Measurements from ENCODE around the gene POLE. TPM values are rescaled to one million over a fixed set of nuclear protein-coding genes. Genes with fewer than 3 reads are reported as not detected.

Gene POLE
- total RNA-seq, 1 donor from 2014 or later, result 10.3 TPM

DNA sequence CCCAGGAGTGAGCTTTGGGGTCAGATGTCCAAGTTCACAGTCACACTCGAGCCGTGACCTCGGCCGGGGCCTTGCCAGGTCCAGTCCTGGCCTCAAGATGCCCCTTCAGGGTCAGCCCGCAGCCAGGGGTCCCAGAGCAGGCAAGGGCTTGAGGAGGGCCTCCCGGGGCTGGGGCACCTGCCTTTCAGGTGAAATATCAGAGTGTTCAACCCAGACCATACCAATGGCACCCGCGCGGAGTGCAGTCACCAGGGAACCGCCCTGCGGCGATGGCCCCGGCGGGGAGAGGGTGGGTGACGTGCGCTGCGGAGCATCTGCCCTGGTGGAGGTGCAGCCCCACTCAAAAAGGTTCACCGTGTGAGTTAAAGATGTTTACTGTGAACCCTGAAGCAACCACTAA lies 93.6 kb downstream of the POLE start:
- ATAC-seq (ENCODE audit: poor library complexity) (no peak), DNase-seq (no peak)
- intact Hi-C loops (cut with DNase I), result no loop called here

DNA sequence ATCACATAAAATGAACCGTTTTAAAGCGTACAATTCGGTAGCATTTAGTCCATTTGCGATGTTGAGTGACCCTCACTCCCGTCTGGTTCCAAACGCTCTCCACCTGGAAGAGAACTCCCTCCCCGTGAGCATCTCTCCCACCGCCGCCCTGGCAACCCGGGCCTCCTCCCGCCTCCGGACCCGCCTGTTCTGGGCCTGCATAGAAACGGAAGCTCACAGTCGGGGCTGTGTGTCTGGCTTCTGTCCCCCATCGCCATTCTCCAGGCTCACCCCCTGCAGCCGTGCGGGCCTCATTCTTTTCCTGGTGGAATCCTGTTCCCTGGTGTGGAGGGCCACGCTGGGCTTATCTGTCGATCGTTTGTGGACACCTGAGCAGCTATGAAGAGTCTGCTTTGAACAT lies 94.1 kb downstream of the POLE start:
- ATAC-seq (ENCODE audit: poor library complexity) (no peak), DNase-seq (no peak)
- intact Hi-C loops (cut with DNase I), result no loop called here

DNA sequence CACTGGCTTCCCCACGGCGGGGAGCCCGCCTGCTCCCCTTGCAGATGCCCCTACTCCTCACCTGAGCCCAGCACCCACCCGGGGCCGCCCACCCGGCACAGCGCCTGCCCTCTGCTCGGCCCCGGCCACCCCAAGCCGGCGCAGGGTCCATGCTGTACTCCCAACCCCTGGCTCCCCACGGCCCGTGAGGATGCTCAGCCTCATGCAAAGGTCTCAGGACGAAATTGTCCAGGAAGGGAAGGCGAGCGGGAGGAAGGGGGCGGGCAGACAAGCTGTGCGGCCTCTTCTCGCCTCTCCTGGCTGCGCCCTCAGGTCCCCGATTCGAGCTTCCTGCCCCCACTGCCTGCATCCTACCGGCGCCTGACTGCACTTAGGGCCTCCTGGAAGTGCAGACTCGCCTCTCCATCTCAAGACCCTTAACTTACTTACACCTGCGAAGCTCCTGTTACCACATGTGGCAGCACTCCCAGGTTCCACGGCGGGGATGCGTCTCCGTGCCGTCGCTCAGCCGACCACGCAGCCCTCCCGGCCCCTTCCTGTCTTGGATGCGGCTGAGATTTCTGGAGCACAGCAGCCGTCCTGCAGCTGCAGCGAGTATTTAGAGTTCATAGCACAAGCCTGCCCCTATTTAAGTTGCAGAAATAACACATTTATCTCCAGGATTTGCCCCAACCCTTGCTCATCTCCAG lies 94.7 kb downstream of the POLE start:
- intact Hi-C loops (cut with DNase I), result no loop called here
- DNase-seq (no peak), ATAC-seq (ENCODE audit: poor library complexity) (no peak)

DNA sequence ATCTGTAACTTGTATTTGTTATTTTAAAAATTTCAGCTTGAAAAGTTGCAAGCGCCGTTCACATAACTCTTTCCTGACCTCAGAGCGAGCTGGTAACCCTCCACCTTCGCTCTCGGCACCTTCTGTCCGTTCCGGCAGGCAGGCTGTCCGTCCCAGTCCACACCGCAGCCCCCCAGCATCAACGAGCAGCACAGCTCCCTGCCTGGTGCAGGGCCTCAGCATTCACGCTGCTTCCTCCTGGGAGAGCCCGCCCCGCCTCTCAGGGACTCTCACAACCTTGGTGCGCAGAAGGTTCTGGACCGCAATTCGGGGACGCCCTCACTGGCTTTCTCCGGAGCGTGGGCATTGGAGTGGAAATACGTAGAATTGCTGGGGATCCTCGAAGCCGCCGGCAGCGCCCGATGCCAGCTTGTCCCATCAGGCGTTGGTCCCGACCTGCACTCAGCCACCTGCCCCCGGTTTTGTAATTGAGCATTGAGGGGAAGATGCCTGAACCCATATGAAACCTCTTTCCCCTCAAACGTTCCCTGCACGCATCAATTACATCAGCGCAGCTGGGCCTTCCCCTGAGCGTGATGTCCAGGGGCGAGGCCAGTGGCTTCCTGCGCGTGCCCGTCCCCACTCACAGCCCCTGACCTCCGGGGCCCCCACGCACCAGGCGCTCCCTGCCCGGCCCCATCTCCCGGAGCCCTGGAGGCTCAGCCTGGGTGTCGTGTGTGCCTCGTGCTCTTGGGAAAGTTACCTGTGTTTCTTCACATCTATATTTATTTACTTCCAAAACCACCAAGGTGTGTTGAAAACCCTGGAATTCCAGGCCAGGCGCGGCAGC lies 95.8 kb downstream of the POLE start:
- no peak for ATAC-seq (ENCODE audit: poor library complexity)
- DNase-seq, result no peak
- intact Hi-C loops (cut with DNase I), result no loop called here

DNA sequence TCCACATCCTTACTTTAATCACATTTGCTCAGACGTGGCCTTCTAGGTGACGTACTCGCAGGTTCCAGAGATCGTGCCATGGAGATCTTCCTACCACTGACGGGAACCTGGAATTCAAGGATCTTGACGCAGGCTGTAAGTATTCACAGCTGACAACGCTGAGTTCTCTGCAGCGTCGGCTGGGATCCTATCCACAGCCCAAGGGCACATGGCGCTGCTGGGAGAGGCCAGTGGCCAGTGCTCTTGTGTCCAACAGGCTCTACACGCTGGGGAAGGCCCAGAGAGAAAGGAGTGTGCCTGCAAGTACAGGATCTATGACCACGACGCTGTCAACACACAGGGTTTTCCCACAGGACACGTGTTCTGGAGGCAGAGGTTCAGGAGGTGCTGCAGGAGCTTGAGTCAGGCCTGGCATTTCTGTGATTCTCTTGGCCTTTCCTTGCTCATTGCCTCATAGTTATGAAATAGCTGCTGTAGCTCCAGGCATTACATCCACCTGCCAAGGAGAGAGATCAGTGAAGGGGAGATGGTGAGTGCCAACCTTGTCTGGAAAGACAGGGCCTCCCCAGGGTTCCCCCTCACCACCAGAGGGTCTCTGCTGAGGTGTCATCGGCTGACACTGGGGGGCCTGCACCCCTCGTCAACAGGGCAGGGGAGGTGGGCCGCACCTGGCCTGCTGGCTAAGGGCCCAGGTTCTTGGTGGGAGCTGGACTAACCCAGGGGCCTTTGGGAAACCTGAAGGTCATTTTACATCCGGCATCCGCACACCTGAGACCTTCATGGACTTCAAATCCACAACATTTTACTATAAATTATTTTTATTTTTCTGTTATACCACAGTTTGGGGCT lies 98.1 kb downstream of the POLE start:
- intact Hi-C loops (cut with DNase I), result no loop called here
- DNase-seq, result no peak
- ATAC-seq (ENCODE audit: poor library complexity), result no peak

DNA sequence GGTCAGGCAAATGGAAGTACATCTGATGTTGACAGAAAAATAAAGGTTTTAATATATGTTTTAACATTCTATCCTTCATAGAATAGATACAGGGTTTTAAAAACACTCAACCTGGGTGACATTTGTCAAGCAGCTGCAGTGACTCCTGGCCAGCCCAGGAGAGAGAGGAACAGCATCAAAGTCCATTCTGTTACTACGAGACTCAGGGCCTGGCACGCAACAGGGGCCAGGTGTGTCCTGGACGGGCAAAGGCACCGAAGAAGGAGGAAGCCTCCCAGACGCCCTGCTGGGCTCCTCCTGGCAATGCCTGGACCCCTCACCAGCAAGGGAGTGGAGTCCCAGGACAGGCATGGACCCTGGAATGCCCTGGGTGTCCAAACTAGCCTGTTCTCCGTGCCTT lies 98.8 kb downstream of the POLE start:
- no peak for DNase-seq
- ATAC-seq (ENCODE audit: poor library complexity), result no peak
- intact Hi-C loops (cut with DNase I), result no loop called here

DNA sequence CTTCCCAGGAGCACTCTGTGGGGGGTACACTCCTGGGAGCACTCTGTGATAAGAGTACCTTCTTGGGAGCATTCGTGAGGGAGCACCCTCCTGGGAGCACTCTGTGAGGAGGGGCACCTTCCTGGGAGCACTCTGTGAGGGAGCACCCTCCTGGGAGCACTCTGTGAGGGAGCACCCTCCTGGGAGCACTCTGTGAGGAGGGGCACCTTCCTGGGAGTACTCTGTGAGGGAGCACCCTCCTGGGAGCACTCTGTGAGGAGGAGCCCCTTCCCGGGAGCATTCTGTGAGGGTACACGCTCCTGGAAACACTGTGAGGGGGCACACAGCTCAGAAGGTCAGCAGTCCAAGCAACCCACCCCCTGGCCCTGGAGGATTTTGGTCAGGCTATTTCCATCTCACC lies 99.4 kb downstream of the POLE start:
- intact Hi-C loops (cut with DNase I), result no loop called here
- no peak for ATAC-seq (ENCODE audit: poor library complexity)
- no peak for DNase-seq

DNA sequence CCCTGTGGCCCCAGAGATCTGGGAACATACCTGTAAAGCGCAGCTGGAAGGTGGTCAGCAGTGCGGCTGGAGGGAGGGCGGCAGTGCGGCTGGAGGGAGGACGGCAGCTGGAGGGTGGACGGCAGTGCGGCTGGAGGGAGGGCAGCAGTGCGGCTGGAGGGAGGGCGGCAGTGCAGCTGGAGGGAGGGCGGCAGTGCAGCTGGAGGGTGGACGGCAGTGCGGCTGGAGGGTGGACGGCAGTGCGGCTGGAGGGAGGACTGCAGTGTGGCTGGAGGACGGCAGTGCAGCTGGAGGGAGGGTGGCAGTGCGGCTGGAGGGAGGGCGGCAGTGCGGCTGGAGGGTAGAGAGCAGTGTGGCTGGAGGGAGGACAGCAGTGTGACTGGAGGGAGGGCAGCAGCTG lies 100.2 kb downstream of the POLE start:
- intact Hi-C loops (cut with DNase I), result no loop called here
- DNase-seq, result no peak
- no peak for ATAC-seq (ENCODE audit: poor library complexity)

DNA sequence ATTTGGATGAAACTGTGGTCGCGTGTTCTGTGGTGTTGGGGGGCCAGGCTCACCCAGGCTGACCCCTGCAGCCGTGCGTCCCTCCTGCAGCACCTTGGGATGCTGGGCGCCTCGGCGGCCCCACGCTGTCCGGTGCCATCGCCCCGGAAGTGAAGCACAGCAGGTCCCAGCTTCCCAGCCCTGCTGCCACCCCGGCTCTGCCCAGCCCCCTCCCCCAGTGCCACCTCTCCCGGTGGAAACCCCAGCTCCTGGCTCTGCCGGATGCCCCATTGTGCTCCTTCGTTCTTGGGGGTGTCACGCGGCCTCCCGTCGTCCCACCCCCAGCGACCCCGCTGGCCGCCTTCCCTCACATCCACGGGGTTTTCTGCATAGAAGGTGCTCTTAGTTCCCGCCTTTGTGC lies 102.0 kb downstream of the POLE start:
- no peak for DNase-seq
- intact Hi-C loops (cut with DNase I), result no loop called here
- ATAC-seq (ENCODE audit: poor library complexity), result no peak

DNA sequence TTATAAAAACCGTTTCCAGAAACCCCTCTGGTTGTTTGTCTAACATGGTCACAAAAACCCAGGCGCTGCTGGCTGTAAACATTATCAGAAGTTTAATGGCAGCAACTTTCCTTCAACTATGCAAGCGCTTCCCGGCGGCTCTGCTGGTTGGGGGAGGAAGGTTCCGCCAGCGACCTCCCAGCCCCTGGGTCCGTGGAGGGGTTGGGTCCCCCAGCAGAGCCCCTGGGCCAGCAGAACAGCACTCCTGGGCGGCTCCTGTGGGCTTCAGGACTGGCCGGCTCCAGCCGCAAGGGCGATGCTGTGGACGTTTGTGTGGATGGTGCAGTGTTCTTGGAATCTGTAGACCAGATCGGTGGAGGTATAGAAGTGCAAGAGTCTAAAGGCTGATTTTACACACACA lies 102.7 kb downstream of the POLE start:
- intact Hi-C loops (cut with DNase I), result no loop called here
- no peak for ATAC-seq (ENCODE audit: poor library complexity)
- no peak for DNase-seq

DNA sequence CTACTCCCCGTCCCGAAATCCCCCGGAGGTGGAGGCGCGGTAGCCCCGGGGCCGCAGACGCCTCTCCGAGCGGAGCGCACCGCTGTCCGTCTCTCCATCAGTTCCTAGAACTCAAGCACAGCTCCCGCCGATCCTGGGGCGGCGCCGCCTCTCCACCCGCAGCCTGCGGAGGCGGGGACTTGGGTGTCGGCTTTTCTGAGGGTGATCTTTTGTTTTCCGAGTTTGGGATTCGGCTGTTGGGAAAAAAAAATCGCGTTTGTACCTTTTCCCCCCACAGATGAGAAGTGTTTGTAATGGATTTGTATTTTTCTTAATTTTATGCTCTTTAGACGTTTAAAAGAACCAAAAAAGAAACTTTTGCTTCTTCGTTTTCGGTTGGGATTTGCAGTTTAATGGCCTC lies 103.4 kb downstream of the POLE start:
- intact Hi-C loops (cut with DNase I), result no loop called here
- no peak for DNase-seq
- no peak for ATAC-seq (ENCODE audit: poor library complexity)

DNA sequence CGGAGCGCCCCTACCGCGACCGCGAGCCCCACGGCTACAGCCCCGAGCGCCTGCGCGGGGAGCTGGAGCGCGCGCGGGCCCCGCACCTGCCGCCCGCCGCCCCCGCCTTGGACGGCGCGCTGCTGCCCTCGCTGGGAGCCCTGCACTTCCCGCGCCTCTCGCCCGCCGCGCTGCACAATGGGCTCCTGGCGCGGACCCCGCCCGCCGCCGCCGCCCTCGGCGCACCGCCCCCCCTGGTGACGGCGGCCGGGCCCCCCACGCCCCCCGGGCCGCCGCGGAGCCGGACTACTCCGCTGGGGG lies 103.8 kb downstream of the POLE start:
- ATAC-seq (ENCODE audit: poor library complexity) (no peak), DNase-seq (no peak)
- intact Hi-C loops (cut with DNase I), result no loop called here

DNA sequence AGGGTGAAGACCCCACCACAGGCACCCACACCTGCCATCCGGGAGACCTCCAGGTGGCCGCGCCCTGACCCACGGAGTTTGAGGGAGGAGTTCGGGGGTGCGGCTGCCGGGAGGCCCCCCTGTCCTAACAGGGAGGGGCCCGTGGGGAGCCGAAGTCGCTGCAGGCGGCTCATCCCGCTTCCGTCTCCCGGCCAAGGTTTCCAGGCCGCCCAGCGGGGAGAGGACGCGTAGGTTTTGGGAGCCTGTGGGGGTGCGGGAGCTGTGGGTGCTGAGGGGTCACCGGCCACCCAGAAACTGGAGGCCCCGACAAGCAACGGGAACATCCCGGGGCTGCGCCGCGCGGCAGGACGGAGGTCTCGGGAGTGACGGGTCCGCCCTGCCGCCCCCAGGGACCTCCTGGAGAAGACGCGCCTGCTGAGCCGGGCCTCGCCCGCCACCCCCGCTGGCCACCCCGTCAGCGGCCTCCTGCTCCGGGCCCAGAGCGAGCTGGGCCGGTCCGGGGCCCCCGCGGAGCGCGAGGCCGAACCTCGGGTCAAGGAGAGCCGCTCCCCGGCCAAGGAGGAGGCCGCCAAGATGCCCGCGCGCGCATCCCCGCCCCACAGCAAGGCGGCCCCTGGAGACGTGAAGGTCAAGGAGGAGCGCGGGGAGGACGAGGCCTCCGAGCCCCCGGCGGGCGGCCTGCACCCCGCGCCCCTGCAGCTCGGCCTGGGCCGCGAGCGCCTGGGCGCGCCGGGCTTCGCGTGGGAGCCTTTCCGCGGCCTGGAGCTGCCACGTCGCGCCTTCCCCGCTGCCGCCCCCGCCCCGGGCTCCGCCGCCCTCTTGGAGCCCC lies 104.3 kb downstream of the POLE start:
- peak; percentile 10 for ATAC-seq (ENCODE audit: poor library complexity)
- DNase-seq, result no peak
- intact Hi-C loops (cut with DNase I), result no loop called here

DNA sequence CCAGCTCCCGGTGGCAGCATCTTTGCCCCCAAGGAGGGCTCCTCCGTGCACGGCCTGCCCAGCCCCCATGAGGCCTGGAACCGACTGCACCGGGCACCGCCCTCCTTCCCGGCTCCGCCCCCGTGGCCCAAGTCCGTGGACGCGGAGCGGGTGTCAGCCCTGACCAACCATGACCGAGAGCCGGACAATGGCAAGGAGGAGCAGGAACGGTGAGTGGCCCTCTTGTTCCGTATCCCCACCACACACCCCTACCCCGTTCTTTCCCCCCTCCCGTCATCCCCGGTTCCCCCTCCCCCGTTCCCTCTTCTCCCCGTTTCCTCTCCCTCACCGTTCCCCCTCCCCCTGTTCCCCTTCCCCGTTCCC lies 105.1 kb downstream of the POLE start:
- intact Hi-C loops (cut with DNase I), result no loop called here
- DNase-seq, result peak; percentile 70

DNA sequence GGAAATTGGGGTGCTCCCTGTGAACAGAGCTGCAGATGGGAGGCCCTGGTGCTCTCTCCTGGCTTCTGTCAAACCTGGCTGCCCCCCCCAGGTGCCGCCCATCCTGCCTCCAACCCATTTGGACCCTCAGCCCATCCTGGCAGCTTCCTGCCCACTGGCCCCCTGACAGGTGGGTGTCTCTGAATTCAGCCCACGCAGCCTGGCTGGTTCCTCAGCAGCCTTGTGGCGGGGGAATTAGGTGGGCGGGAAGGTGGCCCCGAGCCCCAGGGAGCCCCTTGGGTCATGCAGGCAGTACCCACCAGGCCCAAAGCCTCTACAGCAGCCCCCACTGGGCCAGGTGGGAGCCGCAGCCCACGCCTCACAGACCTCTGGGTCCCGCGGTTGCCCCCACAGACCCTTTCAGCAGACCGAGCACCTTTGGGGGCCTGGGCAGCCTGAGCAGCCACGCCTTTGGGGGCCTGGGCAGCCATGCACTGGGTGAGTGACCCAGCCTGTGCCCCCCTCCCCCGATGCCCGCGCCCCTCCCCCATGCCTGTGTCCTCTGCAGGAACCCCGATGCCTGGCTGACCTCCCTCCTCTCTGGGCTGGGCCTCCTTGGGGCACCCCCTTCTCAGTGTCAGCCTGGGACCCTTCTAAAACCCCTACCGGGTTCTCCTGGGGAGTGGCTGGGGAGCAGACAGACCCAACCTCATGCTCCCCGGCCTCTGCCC lies 105.6 kb downstream of the POLE start:
- intact Hi-C loops (cut with DNase I), result no loop called here
- no peak for ATAC-seq (ENCODE audit: poor library complexity)
- DNase-seq, result no peak

More for the DNA sequence above, 105.1 kb downstream of the POLE start:
- peak; percentile 55 for ATAC-seq (ENCODE audit: poor library complexity)

DNA sequence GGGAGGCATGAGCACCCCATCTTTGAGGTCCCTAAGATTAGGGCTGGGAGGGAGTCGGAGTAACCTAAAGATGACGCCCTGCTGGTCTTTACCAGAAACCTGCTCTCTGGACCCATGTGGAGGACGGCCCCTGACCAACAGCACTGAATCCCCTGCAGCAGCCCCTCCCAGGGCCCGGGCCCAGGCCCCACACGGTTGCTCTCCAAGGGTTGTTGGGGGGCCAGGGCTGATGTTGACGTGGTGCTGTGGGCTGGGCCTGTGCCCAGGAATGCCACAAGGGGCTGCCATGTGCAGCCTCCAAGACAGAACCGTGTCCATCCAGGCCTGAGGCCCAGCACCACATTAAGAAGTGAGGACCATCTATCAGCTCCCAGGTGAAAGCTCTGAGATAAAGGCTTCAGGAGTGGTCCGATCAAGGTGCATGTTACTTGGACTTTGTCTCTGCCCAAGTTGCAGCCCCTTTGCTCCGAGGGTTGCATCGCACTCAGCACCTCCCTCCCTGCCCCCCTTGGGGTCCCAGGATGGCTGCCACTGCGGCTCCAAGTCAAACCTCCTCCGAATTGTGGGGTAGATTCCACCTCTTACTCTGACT lies 106.3 kb downstream of the POLE start:
- intact Hi-C loops (cut with DNase I), result no loop called here
- ATAC-seq (ENCODE audit: poor library complexity) (no peak), DNase-seq (no peak)

DNA sequence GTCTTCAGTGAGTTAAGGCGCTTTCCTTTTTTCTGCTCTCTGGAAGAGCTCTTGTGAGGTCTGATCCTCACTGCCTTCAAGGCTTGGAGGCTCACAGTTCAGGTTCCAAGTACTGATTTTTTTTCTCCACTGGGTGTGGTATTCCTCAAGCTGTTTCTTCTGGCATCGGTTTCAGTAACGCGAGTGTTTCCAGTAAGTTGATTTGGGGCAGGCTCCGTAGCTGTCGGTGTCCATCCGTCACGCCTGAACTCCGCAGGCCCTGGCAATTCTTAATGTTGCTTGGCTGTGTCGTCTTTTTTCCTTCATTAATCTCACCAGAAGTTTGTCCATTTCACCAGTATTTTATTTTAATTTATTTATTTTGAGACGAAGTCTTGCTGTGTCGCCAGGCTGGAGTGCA lies 107.4 kb downstream of the POLE start:
- intact Hi-C loops (cut with DNase I), result no loop called here
- DNase-seq (no peak), ATAC-seq (ENCODE audit: poor library complexity) (no peak)

DNA sequence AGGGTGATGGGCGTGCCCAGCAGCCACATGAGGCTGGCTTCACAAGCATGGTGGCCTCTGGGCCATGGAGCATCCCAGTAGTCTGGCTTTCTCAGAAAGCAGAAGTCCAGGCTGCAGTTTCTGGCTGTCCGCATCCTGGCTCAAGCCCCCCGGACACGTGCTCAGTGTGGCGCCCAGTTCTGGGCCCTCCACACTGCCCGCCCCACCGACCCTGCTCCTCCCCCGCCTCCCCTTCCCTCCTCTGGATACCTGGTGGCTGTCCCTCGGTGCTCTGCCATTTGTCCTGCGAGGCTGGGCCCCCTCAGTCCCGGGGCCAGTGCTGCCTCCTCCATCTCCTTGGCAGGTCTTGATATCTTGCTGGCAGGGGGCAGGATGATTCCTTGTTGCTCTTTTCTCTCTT lies 108.3 kb downstream of the POLE start:
- intact Hi-C loops (cut with DNase I), result no loop called here
- no peak for DNase-seq
- no peak for ATAC-seq (ENCODE audit: poor library complexity)
